T-helper 2 cell treated with Interferon-gamma antibody and Interleukin-4, amounts not matched to agents 100 ng/mL and 5 ng/mL, for 36 hours (primary cell): Measurements from ENCODE around the gene INTS3. TPM values are rescaled to one million over a fixed set of nuclear protein-coding genes. Genes with fewer than 3 reads are reported as not detected.

Experiments
- total RNA-seq: library from RNA; stranded (reverse); gene quantifications from 2 replicates; pipeline ENCODE4 v1.2.3, GENCODE V29; 2022

Gene INTS3
- total RNA-seq, 1 donor from 2014 or later: 62.9 TPM

Other genes starting within 250 kb of the INTS3 start
- 526 and 530 TPM in 2 replicates for gene S100A6, start 192.1 kb upstream of the INTS3 start, total RNA-seq
- gene S100A5, start 187.1 kb upstream of the INTS3 start, total RNA-seq: 4.5 and 5.4 TPM in 2 replicates
- gene S100A4, start 182.2 kb upstream of the INTS3 start, total RNA-seq: 871 and 885 TPM in 2 replicates
- gene S100A3, start 178.8 kb upstream of the INTS3 start, total RNA-seq: not detected in 2 replicates
- gene S100A2, start 162.2 kb upstream of the INTS3 start, total RNA-seq: 0.73 and 0.89 TPM in 2 replicates
- gene S100A16, start 114.9 kb upstream of the INTS3 start, total RNA-seq: not detected in 2 replicates
- not detected in 2 replicates for gene S100A14, start 111.7 kb upstream of the INTS3 start, total RNA-seq
- gene S100A13, start 100.5 kb upstream of the INTS3 start, total RNA-seq: 3.3 and 4.1 TPM in 2 replicates
- gene S100A1, start 99.6 kb upstream of the INTS3 start, total RNA-seq: not detected in 2 replicates
- 98.9 and 101 TPM in 2 replicates for gene CHTOP, start 94.0 kb upstream of the INTS3 start, total RNA-seq
- gene SNAPIN, start 69.3 kb upstream of the INTS3 start, total RNA-seq: 38.2 and 40.8 TPM in 2 replicates
- gene ILF2, start 57.1 kb upstream of the INTS3 start, total RNA-seq: 225 and 226 TPM in 2 replicates
- not detected in 2 replicates for gene NPR1, start 49.4 kb upstream of the INTS3 start, total RNA-seq
- gene SLC27A3, start 47.4 kb downstream of the INTS3 start, total RNA-seq: 22.4 and 24.0 TPM in 2 replicates
- gene GATAD2B, start 194.9 kb downstream of the INTS3 start, total RNA-seq: 65.7 and 67.1 TPM in 2 replicates
- 160 and 167 TPM in 2 replicates for gene DENND4B, start 218.7 kb downstream of the INTS3 start, total RNA-seq
- 82.9 and 86.6 TPM in 2 replicates for gene CRTC2, start 230.6 kb downstream of the INTS3 start, total RNA-seq
- gene SLC39A1, start 235.5 kb downstream of the INTS3 start, total RNA-seq: 41.2 and 44.1 TPM in 2 replicates
- gene CREB3L4, start 239.9 kb downstream of the INTS3 start, total RNA-seq: 7.4 and 7.5 TPM in 2 replicates
- 138 and 139 TPM in 2 replicates for gene JTB, start 249.6 kb downstream of the INTS3 start, total RNA-seq